ENCODE measurements around the gene SRP19. TPM values are rescaled to one million over a fixed set of nuclear protein-coding genes. Genes with fewer than 3 reads are reported as not detected.

The SRP19 gene
- total RNA-seq (2014; rRNA removed) (39.9 and 42.9 TPM in 2 replicates), Bru-seq, nascent RNA (percentile 79 among the genes with signal in this experiment), BruChase-seq, experiment 1, labeled RNA remaining after a 6-hour chase (percentile 85 among the genes with signal in this experiment), BruChase-seq, experiment 2, labeled RNA remaining after a 2-hour chase (percentile 82 among the genes with signal in this experiment)
- long read RNA-seq, transcript SRP19-205 (2 exons, 473 nt): major isoform, 54 of 166 reads
- long read RNA-seq, transcript SRP19-207 (4 exons, 727 nt): minor isoform, 29 of 166 reads
- long read RNA-seq, transcript SRP19-203 (4 exons, 833 nt): minor isoform, 6 of 166 reads
- long read RNA-seq, transcript SRP19-206 (5 exons, 2,841 nt): minor isoform, 41 of 166 reads
- long read RNA-seq, partial matches to known transcripts: 13 of 166 reads
- long read RNA-seq, other reads (novel, unspliced or antisense): 17 of 166 reads

- ChIA-PET CTCF (no interaction called here), POLR2A (ENCODE audit: unreplicated experiment) (no interaction called here)
- Histone ChIP-seq H4K20me1 (ENCODE audit: low read length) (peaks cover 10% of the 10 kb centered on the region; the same call in 1 of the 2 replicates), H3K9ac (ENCODE audit: low read length) (peak within 1 kb of the TSS; percentile 97), H3K27me3 (ENCODE audit: low read length) (no peaks in the 10 kb centered on the region), H3K9me3 (ENCODE audit: low read length) (no peaks in the 10 kb centered on the region), H3K27ac (ENCODE audit: low read length) (peak within 1 kb of the TSS; percentile 41), H3K4me1 (ENCODE audit: insufficient read depth, low read length) (peaks cover 16% of the 10 kb centered on the region), H3K79me2 (ENCODE audit: low read length) (peaks cover 48% of the 10 kb centered on the region), H3K4me2 (ENCODE audit: low read length) (peak within 1 kb of the TSS; percentile 84), H2AFZ (ENCODE audit: low read length) (peak within 1 kb of the TSS; percentile 98), H3K9me2 (replicated peaks; ENCODE audit: low read length) (no peaks in the 10 kb centered on the region), H3K36me3 (ENCODE audit: low read depth, low read length) (peaks cover 25% of the 10 kb centered on the region), H3K4me3 (ENCODE audit: low read length) (peak within 1 kb of the TSS; percentile 98), H3F3A (ENCODE audit: low read length, unreplicated experiment) (no peaks in the 10 kb centered on the region)
- TF ChIP-seq EZH2 (IDR thresholded peaks at IDR 0.05; ENCODE audit: low read length, unreplicated experiment) (no peak), EZH2phosphoT487 (IDR thresholded peaks at IDR 0.05; ENCODE audit: borderline replicate concordance, low read length) (no peak)
- TF ChIP-seq, protein P1, sequence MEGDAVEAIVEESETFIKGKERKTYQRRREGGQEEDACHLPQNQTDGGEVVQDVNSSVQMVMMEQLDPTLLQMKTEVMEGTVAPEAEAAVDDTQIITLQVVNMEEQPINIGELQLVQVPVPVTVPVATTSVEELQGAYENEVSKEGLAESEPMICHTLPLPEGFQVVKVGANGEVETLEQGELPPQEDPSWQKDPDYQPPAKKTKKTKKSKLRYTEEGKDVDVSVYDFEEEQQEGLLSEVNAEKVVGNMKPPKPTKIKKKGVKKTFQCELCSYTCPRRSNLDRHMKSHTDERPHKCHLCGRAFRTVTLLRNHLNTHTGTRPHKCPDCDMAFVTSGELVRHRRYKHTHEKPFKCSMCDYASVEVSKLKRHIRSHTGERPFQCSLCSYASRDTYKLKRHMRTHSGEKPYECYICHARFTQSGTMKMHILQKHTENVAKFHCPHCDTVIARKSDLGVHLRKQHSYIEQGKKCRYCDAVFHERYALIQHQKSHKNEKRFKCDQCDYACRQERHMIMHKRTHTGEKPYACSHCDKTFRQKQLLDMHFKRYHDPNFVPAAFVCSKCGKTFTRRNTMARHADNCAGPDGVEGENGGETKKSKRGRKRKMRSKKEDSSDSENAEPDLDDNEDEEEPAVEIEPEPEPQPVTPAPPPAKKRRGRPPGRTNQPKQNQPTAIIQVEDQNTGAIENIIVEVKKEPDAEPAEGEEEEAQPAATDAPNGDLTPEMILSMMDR (conservative IDR thresholded peaks at IDR 0.05; ENCODE audit: low read depth, low read length): no peak
- intact Hi-C loops (cut with micrococcal nuclease): loop anchor here (5.0 kb wide), 2 partner anchors 61 to 116 kb away; partner anchors contain the start of genes DCP2 and REEP5
- ATAC-seq (peak; percentile 91), DNase-seq (peak; percentile 94)
- BruUV-seq (replicated peaks): no TSS peak
Observed at GRCh38 chr5:112860929-112861637, at the start of gene SRP19. TSS of gene SRP19 (plus strand) at chr5:112861287. CDS start at chr5:112861377, 90 bp downstream.

DNA sequence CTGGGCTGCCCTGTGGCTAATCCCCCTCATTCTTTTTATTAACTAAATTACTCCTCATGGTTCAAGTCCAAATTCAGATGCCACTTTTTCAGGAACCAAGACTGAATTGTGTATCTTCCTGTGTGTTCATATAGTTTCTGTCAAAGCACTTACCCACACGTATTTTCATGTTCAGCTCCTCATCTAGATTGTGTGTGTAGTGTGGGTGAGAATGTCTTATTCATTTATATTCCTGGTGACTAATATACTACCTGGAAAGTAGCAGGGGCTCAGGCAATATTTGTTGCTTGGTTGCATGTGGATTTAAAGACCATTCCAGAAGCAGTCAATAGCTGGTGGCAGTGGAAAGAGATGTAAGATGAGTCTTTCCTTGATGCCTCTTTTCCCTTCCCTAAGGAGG lies 48.5 kb upstream of the SRP19 start:
- H3K4me1 ChIP-seq (ENCODE audit: insufficient read depth, low read length): no peaks in the 10 kb centered on the region
- no peaks in the 10 kb centered on the region for H3K27me3 ChIP-seq (ENCODE audit: low read length)
- no peaks in the 10 kb centered on the region for H3K9me3 ChIP-seq (ENCODE audit: low read length)
- H2AFZ ChIP-seq (ENCODE audit: low read length): no peak overlapping the region
- no peak for DNase-seq
- ChIA-PET POLR2A (ENCODE audit: unreplicated experiment) (interaction anchor here (0.6 kb wide), 1 partner anchor 10 kb away, joined by 4 read pairs; no protein-coding TSS in a partner anchor), CTCF (no interaction called here)
- H4K20me1 ChIP-seq (ENCODE audit: low read length): no peaks in the 10 kb centered on the region
- H3K4me3 ChIP-seq (ENCODE audit: low read length): no peak overlapping the region
- H3F3A ChIP-seq (ENCODE audit: low read length, unreplicated experiment): no peaks in the 10 kb centered on the region
- ATAC-seq: no peak
- no peak overlapping the region for H3K27ac ChIP-seq (ENCODE audit: low read length)
- H3K4me2 ChIP-seq (ENCODE audit: low read length): no peak overlapping the region
- H3K36me3 ChIP-seq (ENCODE audit: low read depth, low read length): no peaks in the 10 kb centered on the region
- no peak overlapping the region for H3K9ac ChIP-seq (ENCODE audit: low read length)
- no TSS peak for BruUV-seq (replicated peaks)
- H3K79me2 ChIP-seq (ENCODE audit: low read length): no peaks in the 10 kb centered on the region
- H3K9me2 ChIP-seq (replicated peaks; ENCODE audit: low read length): no peaks in the 10 kb centered on the region
- intact Hi-C loops (cut with micrococcal nuclease): no loop called here
- TF ChIP-seq EZH2phosphoT487 (IDR thresholded peaks at IDR 0.05; ENCODE audit: borderline replicate concordance, low read length): no peak
- no peak for TF ChIP-seq EZH2 (IDR thresholded peaks at IDR 0.05; ENCODE audit: low read length, unreplicated experiment)
- TF ChIP-seq, protein P1 (conservative IDR thresholded peaks at IDR 0.05; ENCODE audit: low read depth, low read length): no peak

Measured in PC-3 (cell line).